Neural progenitor cell (in vitro differentiated cells): ENCODE data around the gene RGMB. TPM values are rescaled to one million over a fixed set of nuclear protein-coding genes. Genes with fewer than 3 reads are reported as not detected.
"Not testable (repeated sequence)": the region's sequence is repeated elsewhere in the genome, so short reads cannot be mapped to it uniquely, and the experiment has no call there.

ENCODE experiments used
- DNase-seq: peaks from one replicate; pipeline ENCODE4 v3.0.0-alpha.2; 2016; ENCODE audit warnings: low spot score
- H2AFZ ChIP-seq: fragments of 200-600 bp; sonication (generic); replicated peaks from 2 replicates; pipeline ENCODE4 v1.6.1; 2016; ENCODE audit warnings: antibody characterized with exemption
- H3F3A ChIP-seq: fragments of 200-600 bp; sonication (generic); 2 replicates; pipeline ENCODE4 v1.6.1; 2016; ENCODE audit warnings: antibody characterized with exemption, low read depth
- H3K27ac ChIP-seq: fragments of 200-600 bp; sonication (generic); 2 replicates; pipeline ENCODE4 v1.5.1; 2016; ENCODE audit warnings: mild to moderate bottlenecking
- H3K27me3 ChIP-seq: fragments of 200-600 bp; sonication (generic); 2 replicates; pipeline ENCODE4 v1.6.1; 2016; ENCODE audit warnings: mild to moderate bottlenecking, moderate library complexity
- H3K36me3 ChIP-seq: fragments of 200-600 bp; sonication (generic); 2 replicates; pipeline ENCODE4 v1.5.1; 2016
- H3K4me1 ChIP-seq: fragments of 200-600 bp; sonication (generic); 2 replicates; pipeline ENCODE4 v1.6.1; 2016; ENCODE audit warnings: mixed run types
- H3K4me2 ChIP-seq: fragments of 200-600 bp; sonication (generic); 2 replicates; pipeline ENCODE4 v1.6.1; 2016
- H3K4me3 ChIP-seq: fragments of 200-600 bp; sonication (generic); 2 replicates; pipeline ENCODE4 v1.5.1; 2016
- H3K79me2 ChIP-seq: fragments of 200-600 bp; sonication (generic); 2 replicates; pipeline ENCODE4 v1.6.1; 2016; ENCODE audit warnings: low read depth
- H3K9ac ChIP-seq: fragments of 200-600 bp; sonication (generic); 2 replicates; pipeline ENCODE4 v1.6.1; 2016
- H3K9me3 ChIP-seq: fragments of 200-600 bp; sonication (generic); 2 replicates; pipeline ENCODE4 v1.5.1; 2016; ENCODE audit warnings: low read depth
- H4K20me1 ChIP-seq: fragments of 200-600 bp; sonication (generic); 2 replicates; pipeline ENCODE4 v1.6.1; 2016; ENCODE audit warnings: low read depth
- H3K27ac Mint-ChIP-seq: 3 replicates; pipeline ENCODE4 v1.8.0; 2021; ENCODE audit warnings: mixed read lengths
- H3K27me3 Mint-ChIP-seq: 2 replicates; pipeline ENCODE4 v1.8.0; 2022; ENCODE audit warnings: low read depth, mild to moderate bottlenecking, inconsistent platforms, moderate library complexity, mixed read lengths; ENCODE audit not compliant: insufficient read depth
- H3K36me3 Mint-ChIP-seq: 3 replicates; pipeline ENCODE4 v1.8.0; 2021; ENCODE audit warnings: mixed read lengths
- H3K4me1 Mint-ChIP-seq: 3 replicates; pipeline ENCODE4 v1.8.0; 2021; ENCODE audit warnings: mixed read lengths
- H3K4me3 Mint-ChIP-seq: 3 replicates; pipeline ENCODE4 v1.8.0; 2021; ENCODE audit warnings: mild to moderate bottlenecking, moderate library complexity, mixed read lengths
- H3K9me3 Mint-ChIP-seq: 3 replicates; pipeline ENCODE4 v1.8.0; 2020; ENCODE audit warnings: mixed read lengths
- EZH2 ChIP-seq: fragments of 200-600 bp; sonication (generic); IDR thresholded peaks from 2 replicates; pipeline ENCODE4 v1.6.1; 2017; ENCODE audit warnings: antibody characterized with exemption, mild to moderate bottlenecking, moderate library complexity
- EZH2phosphoT487 ChIP-seq: fragments of 200-600 bp; sonication (generic); IDR thresholded peaks from 2 replicates; pipeline ENCODE4 v1.6.1; 2017; ENCODE audit warnings: antibody characterized with exemption
- total RNA-seq: library from RNA; depleted of rRNA; stranded (reverse); fragments of >200 nt; gene quantifications from 2 replicates; pipeline ENCODE4 v1.2.3, GENCODE V29; 2015; ENCODE audit warnings: low replicate concordance
- TF ChIP-seq, protein P1 (sequence below): fragments of 200-600 bp; sonication (generic); IDR thresholded peaks from 2 replicates; pipeline ENCODE4 v1.5.1; 2017; ENCODE audit warnings: antibody characterized with exemption, mild to moderate bottlenecking

The RGMB gene
- total RNA-seq, 1 donor from 2014 or later: 27.4 TPM

DNA sequence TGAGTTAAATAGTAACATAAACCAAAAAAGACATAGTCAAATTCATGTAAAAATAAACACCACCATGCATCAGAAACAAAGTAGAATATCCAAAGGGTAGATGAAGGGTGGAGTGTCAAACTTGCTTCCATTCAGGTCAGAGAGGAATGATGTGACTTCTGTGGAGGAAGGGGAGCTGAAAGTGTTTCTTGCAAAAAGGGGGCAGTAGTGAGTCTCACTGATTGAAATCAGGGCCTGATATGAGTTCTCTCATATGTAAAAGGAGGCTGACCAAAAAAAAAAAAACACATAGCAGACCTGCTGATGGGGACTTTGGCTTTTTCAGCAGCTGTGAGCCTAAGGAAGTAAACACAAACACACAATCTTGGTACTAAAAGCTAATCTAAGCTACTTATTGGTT lies 38.8 kb upstream of the RGMB start:
- no peak for TF ChIP-seq EZH2phosphoT487
- TF ChIP-seq, protein P1, sequence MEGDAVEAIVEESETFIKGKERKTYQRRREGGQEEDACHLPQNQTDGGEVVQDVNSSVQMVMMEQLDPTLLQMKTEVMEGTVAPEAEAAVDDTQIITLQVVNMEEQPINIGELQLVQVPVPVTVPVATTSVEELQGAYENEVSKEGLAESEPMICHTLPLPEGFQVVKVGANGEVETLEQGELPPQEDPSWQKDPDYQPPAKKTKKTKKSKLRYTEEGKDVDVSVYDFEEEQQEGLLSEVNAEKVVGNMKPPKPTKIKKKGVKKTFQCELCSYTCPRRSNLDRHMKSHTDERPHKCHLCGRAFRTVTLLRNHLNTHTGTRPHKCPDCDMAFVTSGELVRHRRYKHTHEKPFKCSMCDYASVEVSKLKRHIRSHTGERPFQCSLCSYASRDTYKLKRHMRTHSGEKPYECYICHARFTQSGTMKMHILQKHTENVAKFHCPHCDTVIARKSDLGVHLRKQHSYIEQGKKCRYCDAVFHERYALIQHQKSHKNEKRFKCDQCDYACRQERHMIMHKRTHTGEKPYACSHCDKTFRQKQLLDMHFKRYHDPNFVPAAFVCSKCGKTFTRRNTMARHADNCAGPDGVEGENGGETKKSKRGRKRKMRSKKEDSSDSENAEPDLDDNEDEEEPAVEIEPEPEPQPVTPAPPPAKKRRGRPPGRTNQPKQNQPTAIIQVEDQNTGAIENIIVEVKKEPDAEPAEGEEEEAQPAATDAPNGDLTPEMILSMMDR: no peak
- no peak for TF ChIP-seq EZH2
- H3K36me3 ChIP-seq: no peaks in the 10 kb centered on the region
- peak; percentile 3 for DNase-seq
- H3F3A ChIP-seq: no peaks in the 10 kb centered on the region
- H3K9ac ChIP-seq: no peak overlapping the region
- no peak overlapping the region for H2AFZ ChIP-seq
- no peaks in the 10 kb centered on the region for H3K4me1 Mint-ChIP-seq
- H3K4me2 ChIP-seq: no peak overlapping the region
- peaks cover 2% of the 10 kb centered on the region for H3K27me3 Mint-ChIP-seq
- H3K9me3 ChIP-seq: no peaks in the 10 kb centered on the region
- H3K27ac ChIP-seq: no peak overlapping the region
- H3K79me2 ChIP-seq: no peaks in the 10 kb centered on the region
- no peak overlapping the region for H3K4me3 ChIP-seq
- H3K9me3 Mint-ChIP-seq: peaks cover 10% of the 10 kb centered on the region
- no peaks in the 10 kb centered on the region for H3K4me1 ChIP-seq
- no peak overlapping the region for H3K4me3 Mint-ChIP-seq
- peaks cover 2% of the 10 kb centered on the region for H3K36me3 Mint-ChIP-seq
- no peak overlapping the region for H3K27ac Mint-ChIP-seq
- no peaks in the 10 kb centered on the region for H4K20me1 ChIP-seq
- no peaks in the 10 kb centered on the region for H3K27me3 ChIP-seq

DNA sequence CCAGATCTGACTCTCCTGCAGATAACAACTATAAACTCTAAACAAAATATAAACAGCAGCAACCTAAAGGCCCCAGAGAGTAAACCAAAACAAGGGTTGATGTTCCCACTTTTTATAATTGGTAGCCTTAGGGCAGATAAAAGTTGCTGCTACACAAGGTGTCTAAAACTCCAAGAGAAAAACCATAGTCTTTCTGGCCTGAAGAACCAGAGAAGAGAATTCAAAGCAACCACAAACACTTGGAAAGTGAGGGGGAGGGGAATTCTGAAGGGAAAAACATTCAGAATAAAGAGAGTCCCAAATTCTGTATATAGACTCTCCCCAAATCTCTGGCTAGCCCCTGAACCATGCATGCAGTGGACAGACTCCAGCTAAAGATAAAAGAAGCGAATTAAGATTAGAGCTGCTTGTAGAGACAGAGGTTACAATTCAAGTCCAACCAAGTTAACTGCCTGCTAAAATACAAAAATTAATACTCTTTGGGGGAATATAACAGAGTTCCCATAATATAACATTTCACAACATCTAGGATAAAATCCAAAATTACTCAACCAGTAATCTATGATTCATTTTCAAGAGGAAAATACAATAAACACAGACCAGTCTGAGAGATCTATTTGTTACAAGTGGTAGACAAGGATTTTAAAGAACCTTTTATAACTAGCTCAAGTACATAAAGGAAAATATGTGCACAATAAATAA lies 37.5 kb upstream of the RGMB start:
- H3K27me3 Mint-ChIP-seq: peaks cover 2% of the 10 kb centered on the region
- Histone ChIP-seq H3K4me3 (no peak overlapping the region), H3K4me2 (no peak overlapping the region), H3K9ac (no peak overlapping the region), H2AFZ (no peak overlapping the region), H3K36me3 (no peaks in the 10 kb centered on the region), H3F3A (no peaks in the 10 kb centered on the region), H3K4me1 (no peaks in the 10 kb centered on the region), H3K9me3 (no peaks in the 10 kb centered on the region), H4K20me1 (no peaks in the 10 kb centered on the region), H3K27me3 (no peaks in the 10 kb centered on the region), H3K27ac (no peak overlapping the region), H3K79me2 (no peaks in the 10 kb centered on the region)
- peaks cover 10% of the 10 kb centered on the region for H3K9me3 Mint-ChIP-seq
- H3K27ac Mint-ChIP-seq: no peak overlapping the region
- TF ChIP-seq EZH2phosphoT487 (no peak), EZH2 (no peak)
- TF ChIP-seq, protein P1: no peak
- no peak for DNase-seq
- H3K4me1 Mint-ChIP-seq: no peaks in the 10 kb centered on the region
- no peak overlapping the region for H3K4me3 Mint-ChIP-seq
- peaks cover 2% of the 10 kb centered on the region for H3K36me3 Mint-ChIP-seq

DNA sequence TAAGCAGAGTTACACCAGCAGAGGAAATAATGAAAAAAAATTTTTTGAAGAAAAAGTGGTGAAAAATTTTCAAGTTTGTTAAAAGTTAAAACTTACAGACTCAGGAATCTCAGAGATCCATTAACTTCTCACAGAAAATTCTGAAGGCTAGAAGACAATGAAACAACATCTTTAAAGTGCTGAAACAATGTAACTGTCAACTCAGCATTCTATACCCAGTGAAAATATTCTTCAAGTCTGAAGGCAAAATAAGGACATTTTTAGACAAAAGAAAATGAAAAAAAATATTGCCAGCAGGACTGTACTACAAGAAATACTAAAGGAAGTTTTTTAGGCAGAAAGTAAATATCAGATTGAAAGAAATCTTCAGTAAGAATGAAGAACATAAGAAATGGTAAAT lies 36.7 kb upstream of the RGMB start:
- H3K4me1 Mint-ChIP-seq: peaks cover under 1% of the 10 kb centered on the region
- no peak overlapping the region for H3K4me3 ChIP-seq

DNA sequence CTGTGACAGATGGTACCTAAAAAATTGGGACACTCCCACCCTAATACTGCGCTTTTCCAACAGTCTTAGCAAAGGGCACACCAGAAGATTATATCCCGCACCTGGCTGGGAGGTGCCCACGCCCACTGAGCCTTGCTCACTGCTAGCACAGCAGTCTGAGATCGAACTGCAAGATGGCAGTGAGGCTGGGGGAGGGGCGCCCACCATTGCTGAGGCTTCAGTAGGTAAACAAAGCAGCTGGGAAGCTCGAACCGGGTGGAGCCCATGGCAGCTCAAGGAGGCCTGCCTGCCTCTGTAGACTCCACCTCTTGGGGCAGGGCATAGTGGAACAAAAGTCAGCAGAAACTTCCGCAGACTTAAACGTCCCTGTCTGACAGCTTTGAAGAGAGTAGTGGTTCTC lies 36.0 kb upstream of the RGMB start:
- not testable (repeated sequence) for H3K4me3 ChIP-seq

More for the DNA sequence above, 36.7 kb upstream of the RGMB start:
- H3K4me2 ChIP-seq: no peak overlapping the region
- no peak overlapping the region for H3K4me3 Mint-ChIP-seq
- no peaks in the 10 kb centered on the region for H3K4me1 ChIP-seq
- no peak for DNase-seq
- no peak overlapping the region for H3K9ac ChIP-seq
- no peak overlapping the region for H3K27ac ChIP-seq
- peaks cover 2% of the 10 kb centered on the region for H3K36me3 Mint-ChIP-seq
- no peak overlapping the region for H2AFZ ChIP-seq
- peaks cover 2% of the 10 kb centered on the region for H3K27me3 Mint-ChIP-seq
- no peak overlapping the region for H3K27ac Mint-ChIP-seq
- TF ChIP-seq EZH2: no peak
- TF ChIP-seq EZH2phosphoT487: no peak
- TF ChIP-seq, protein P1: no peak
- H3K36me3 ChIP-seq: no peaks in the 10 kb centered on the region
- H3F3A ChIP-seq: no peaks in the 10 kb centered on the region
- H4K20me1 ChIP-seq: no peaks in the 10 kb centered on the region
- no peaks in the 10 kb centered on the region for H3K79me2 ChIP-seq
- no peaks in the 10 kb centered on the region for H3K27me3 ChIP-seq
- no peaks in the 10 kb centered on the region for H3K9me3 ChIP-seq
- H3K9me3 Mint-ChIP-seq: peaks cover 10% of the 10 kb centered on the region

DNA sequence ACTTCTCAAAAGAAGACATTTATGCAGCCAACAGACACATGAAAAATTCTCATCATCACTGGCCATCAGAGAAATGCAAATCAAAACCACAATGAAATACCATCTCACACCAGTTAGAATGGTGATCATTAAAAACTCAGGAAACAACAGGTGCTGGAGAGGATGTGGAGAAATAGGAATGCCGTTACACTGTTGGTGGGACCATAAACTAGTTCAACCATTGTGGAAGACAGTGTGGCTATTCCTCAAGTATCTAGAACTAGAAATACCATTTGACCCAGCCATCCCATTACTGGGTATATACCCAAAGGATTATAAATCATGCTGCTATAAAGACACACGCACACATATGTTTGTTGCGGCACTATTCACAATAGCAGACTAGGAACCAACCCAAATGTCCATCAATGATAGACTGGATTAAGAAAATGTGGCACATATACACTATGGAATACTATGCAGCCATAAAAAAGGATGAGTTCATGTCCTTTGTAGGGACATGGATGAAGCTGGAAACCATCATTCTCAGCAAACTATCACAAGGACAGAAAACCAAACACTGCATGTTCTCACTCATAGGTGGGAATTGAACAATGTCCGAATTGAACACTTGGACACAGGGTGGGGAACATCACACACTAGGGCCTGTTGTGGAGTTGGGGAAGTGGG lies 34.8 kb upstream of the RGMB start:
- not testable (repeated sequence) for H3K4me1 ChIP-seq, H3F3A ChIP-seq, H3K4me2 ChIP-seq, H3K27ac Mint-ChIP-seq, H3K36me3 Mint-ChIP-seq, DNase-seq, H3K9ac ChIP-seq, H3K4me3 Mint-ChIP-seq, H4K20me1 ChIP-seq, H3K4me1 Mint-ChIP-seq, H3K27ac ChIP-seq, H3K36me3 ChIP-seq, H3K79me2 ChIP-seq, H3K27me3 ChIP-seq, H2AFZ ChIP-seq, H3K27me3 Mint-ChIP-seq, H3K9me3 ChIP-seq, H3K4me3 ChIP-seq
- H3K9me3 Mint-ChIP-seq: peaks cover 10% of the 10 kb centered on the region

More for the DNA sequence above, 36.0 kb upstream of the RGMB start:
- not testable (repeated sequence) for H4K20me1 ChIP-seq, H3K27me3 ChIP-seq, H3K4me3 Mint-ChIP-seq, H2AFZ ChIP-seq, H3K4me1 ChIP-seq, H3K9ac ChIP-seq, DNase-seq, H3K36me3 Mint-ChIP-seq, H3K4me1 Mint-ChIP-seq, H3K27ac ChIP-seq, H3K79me2 ChIP-seq, H3K9me3 ChIP-seq, H3K36me3 ChIP-seq, H3F3A ChIP-seq, H3K4me2 ChIP-seq, H3K27ac Mint-ChIP-seq, H3K27me3 Mint-ChIP-seq
- H3K9me3 Mint-ChIP-seq: peaks cover 10% of the 10 kb centered on the region
